GM12878 (cell line): ENCODE data around the gene SCYGR1.

Source experiments
- NFYB ChIP-seq: IDR thresholded peaks from 2 replicates; pipeline ENCODE4 v1.6.1; 2011; ENCODE audit warnings: low read depth, mild to moderate bottlenecking, low read length, improper control_type of control experiment, moderate library complexity; ENCODE audit not compliant: insufficient read depth
- TF ChIP-seq, protein P1 (sequence below), 3 experiments: IDR thresholded peaks in 2 of 3; conservative IDR thresholded peaks in 1 of 3; 2 replicates each; pipeline ENCODE4 v1.5.1; 2011; ENCODE audit warnings: low read depth in 3 of 3, low read length in 3 of 3, mild to moderate bottlenecking in 3 of 3, control low read depth in 2 of 3, moderate library complexity in 2 of 3, inconsistent platforms in 1 of 3, mixed read lengths in 1 of 3; ENCODE audit not compliant: control insufficient read depth in 2 of 3, insufficient read depth in 1 of 3; ENCODE audit errors: extremely low read depth in 1 of 3

DNA sequence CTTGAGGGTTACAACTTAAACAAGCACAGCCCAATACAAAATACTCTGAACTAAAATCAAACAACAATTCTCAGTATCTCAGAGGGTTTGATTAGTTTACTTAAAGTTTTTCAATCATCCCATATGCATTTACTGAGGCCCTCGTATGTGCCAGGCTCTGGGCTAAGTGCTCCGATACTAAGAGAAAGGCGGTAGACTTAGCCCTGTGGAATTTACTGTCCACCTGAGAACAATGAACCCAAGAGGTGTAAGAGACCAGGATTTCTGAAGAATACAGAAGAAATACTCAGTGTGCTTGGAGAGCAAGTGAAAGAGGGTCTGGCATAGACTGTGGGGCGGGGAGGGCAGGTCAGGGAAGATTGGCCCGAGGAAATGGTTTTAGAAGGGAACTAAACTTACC lies 25.1 kb upstream of the SCYGR1 start:
- TF ChIP-seq, protein P1, sequence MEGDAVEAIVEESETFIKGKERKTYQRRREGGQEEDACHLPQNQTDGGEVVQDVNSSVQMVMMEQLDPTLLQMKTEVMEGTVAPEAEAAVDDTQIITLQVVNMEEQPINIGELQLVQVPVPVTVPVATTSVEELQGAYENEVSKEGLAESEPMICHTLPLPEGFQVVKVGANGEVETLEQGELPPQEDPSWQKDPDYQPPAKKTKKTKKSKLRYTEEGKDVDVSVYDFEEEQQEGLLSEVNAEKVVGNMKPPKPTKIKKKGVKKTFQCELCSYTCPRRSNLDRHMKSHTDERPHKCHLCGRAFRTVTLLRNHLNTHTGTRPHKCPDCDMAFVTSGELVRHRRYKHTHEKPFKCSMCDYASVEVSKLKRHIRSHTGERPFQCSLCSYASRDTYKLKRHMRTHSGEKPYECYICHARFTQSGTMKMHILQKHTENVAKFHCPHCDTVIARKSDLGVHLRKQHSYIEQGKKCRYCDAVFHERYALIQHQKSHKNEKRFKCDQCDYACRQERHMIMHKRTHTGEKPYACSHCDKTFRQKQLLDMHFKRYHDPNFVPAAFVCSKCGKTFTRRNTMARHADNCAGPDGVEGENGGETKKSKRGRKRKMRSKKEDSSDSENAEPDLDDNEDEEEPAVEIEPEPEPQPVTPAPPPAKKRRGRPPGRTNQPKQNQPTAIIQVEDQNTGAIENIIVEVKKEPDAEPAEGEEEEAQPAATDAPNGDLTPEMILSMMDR (IDR thresholded peaks at IDR 0.05 in 2 of 3, conservative IDR thresholded peaks at IDR 0.05 in 1 of 3; ENCODE audit: control insufficient read depth in 2 of 3, extremely low read depth in 1 of 3, insufficient read depth in 1 of 3, low read depth in 3 of 3, low read length in 3 of 3): no peak
- TF ChIP-seq NFYB: no peak
